Measurements from ENCODE around the gene MEGF11.

DNA sequence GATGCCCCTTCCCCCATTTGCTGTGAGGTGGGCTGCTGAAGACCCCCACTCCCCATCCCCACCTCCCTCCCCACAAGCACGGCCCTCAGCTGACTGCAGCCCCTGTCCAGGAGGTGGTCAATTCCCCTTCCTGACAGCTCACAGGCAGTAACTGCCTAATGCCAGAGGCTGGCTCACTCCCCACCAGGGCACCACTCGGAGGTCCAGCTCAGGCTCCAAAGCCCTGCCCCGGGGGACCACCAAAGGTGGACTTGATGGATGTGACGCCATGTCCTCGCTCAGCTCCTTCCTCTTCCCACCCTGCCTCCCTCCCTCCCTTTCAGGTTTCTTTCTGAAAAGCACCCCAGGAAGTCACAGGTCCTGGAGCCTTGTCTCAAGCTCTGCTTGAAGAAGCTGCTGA, 82.8 kb downstream of the MEGF11 start:
- TF ChIP-seq, protein P1, sequence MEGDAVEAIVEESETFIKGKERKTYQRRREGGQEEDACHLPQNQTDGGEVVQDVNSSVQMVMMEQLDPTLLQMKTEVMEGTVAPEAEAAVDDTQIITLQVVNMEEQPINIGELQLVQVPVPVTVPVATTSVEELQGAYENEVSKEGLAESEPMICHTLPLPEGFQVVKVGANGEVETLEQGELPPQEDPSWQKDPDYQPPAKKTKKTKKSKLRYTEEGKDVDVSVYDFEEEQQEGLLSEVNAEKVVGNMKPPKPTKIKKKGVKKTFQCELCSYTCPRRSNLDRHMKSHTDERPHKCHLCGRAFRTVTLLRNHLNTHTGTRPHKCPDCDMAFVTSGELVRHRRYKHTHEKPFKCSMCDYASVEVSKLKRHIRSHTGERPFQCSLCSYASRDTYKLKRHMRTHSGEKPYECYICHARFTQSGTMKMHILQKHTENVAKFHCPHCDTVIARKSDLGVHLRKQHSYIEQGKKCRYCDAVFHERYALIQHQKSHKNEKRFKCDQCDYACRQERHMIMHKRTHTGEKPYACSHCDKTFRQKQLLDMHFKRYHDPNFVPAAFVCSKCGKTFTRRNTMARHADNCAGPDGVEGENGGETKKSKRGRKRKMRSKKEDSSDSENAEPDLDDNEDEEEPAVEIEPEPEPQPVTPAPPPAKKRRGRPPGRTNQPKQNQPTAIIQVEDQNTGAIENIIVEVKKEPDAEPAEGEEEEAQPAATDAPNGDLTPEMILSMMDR (IDR thresholded peaks at IDR 0.05): no peak
- TF ChIP-seq EZH2 (IDR thresholded peaks at IDR 0.05) (no peak), EZH2phosphoT487 (IDR thresholded peaks at IDR 0.05) (no peak)

Data from neural progenitor cell (in vitro differentiated cells).